LNCAP (cell line): Measurements from ENCODE around the gene DNAJB13.

Source experiments
- CTCF ChIP-seq: fragments of 450-650 bp; IDR thresholded peaks from 2 replicates; pipeline ENCODE4 v1.5.1; 2017; ENCODE audit warnings: mild to moderate bottlenecking

DNAJB13 gene

GRCh38 chr11:73965764-73966121, 14.9 kb downstream of the DNAJB13 start:
- TF ChIP-seq CTCF, result no peak

DNA sequence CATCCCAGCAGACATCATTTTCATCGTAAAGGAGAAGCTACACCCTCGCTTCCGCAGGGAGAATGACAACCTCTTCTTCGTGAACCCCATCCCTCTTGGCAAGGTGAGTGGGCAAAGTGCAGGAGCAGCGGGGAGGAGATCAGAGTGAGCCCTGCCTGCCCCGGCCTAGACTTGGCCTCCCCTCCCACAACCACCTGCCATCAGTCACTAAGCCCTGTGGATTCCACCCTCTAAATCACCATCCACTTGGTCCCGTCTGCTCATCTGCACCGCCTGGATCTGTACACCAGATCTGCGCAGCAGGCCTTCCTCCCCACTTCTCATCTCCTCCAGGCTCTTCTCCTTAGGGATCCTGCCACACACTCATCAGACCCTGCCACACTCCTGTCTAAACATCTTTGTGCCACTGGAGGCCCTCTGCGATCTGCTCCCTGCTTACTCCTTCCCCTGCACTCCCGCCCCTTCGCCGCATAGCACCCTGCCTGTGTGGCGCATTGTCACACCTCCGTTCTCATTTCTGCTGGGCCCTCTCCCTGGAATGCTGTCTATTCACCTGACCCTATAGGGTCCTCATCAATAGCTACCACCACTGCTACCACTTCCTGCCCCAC, 17.6 kb downstream of the DNAJB13 start:
- no peak for TF ChIP-seq CTCF

DNA sequence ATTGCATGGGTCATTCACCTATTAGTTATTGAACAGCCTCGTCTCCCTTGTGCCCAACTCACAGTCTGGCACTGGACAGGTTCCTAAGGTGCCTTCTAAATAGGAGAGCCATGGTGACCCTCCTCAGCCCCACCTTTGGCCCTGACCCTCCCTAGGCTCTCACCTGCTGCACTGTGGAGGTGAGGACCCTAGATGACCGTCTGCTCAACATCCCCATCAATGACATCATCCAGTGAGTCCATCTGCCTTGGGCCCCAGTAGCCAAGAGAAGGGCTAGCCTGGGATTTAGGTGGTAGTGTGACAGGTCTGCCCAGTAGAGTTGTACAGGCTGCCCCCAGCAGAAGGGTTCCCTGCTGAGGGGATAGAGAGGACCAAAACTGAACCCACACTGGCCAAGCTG, 18.3 kb downstream of the DNAJB13 start:
- TF ChIP-seq CTCF, result no peak

DNA sequence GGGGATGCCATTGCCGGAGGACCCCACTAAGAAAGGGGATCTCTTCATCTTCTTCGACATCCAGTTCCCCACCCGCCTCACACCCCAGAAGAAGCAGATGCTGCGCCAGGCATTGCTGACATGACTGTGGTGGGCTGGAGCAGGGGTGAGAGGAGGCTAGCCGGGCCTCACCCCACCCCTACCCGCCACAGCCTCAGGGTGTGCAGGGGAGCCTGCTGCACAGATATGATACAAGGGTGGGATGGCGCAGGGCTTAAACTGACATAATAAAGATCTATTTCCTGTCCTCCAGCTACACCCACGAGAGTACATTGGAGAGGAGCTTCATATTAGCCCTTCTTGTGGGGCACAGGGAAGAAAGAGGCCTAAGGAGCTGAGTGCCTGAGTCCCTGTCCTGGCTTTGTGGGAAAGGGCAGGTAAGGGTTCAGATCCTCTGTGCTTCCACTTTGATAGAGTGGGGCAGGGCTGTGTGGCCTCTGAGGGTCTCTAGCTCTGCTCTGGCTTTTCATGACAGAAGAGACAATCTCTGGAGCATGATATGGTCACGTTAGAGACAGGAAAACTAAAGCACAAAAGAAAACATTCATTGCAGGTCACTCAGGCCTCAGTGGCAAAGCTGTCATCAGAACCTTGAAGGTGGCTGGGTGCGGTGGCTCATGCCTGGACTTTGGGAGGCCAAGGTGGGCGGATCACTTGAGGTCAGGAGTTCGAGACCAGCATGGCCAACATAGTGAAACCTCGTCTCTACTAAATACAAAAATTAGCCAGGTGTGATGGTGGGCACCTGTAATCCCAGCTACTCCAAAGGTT, 19.4 kb downstream of the DNAJB13 start:
- TF ChIP-seq CTCF, result no peak

DNA sequence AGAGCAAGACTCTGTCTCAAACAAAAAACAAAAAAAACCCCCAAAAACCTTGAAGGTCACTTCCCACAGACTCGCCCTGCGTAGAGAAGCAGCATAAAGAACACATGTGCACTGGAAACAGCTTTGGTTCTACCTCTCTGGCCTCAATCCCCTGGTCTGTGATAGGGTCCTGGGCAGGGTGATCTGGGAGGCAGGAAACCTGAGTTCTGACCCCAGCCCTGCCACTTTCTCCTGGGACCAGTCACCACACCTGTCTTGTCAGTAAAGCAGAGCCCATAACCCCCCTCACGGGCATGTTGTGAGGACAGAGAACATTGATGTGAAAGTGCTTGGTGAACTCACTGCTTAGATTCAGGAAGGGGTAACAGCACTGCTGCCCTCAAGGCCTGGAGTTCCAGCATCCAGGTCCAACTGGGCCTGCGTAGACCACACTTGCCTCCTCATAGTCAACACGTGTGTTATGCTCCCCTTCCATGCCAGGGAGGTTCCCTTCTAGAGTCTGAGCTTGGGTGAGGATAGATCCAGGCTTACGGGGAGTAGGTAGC, 20.4 kb downstream of the DNAJB13 start:
- no peak for TF ChIP-seq CTCF

GRCh38 chr11:73972187-73972586, 21.4 kb downstream of the DNAJB13 start:
- TF ChIP-seq CTCF, result no peak

- TF ChIP-seq CTCF, result no peak
Observed at GRCh38 chr11:73972620-73973449, 22.0 kb downstream of the DNAJB13 start.
